Kidney (tissue), 14 donors: Measurements from ENCODE around the gene SPEM3. TPM values are rescaled to one million over a fixed set of nuclear protein-coding genes. Genes with fewer than 3 reads are reported as not detected.

ENCODE experiments used
- DNase-seq, 5 donors: peaks; one replicate each; pipeline ENCODE4 v3.0.0-alpha.2; 2013 to 2020
- FAIRE-seq: peaks from 2 replicates; lab custom pipeline; 2012; peaks lifted over from hg19 to GRCh38; lab: Jason Lieb, UNC
- H3K27ac ChIP-seq, 2 donors: one replicate each; pipeline ENCODE4 v1.7.0; 2013; ENCODE audit warnings: low read depth in 2 of 2, low read length in 2 of 2, inconsistent platforms in 1 of 2
- H3K27me3 ChIP-seq: one replicate; pipeline ENCODE4 v1.7.1; 2013; ENCODE audit warnings: low read length, inconsistent platforms; ENCODE audit not compliant: control insufficient read depth, insufficient read depth
- H3K36me3 ChIP-seq, 3 donors: one replicate each; pipeline versions ENCODE4 v1.7.0 to v1.7.1; 2013; ENCODE audit warnings: low read length in 3 of 3, control low read depth in 1 of 3, inconsistent platforms in 1 of 3; ENCODE audit not compliant: insufficient read depth in 3 of 3, control insufficient read depth in 2 of 3
- H3K4me1 ChIP-seq, 3 donors: one replicate each; pipeline versions ENCODE4 v1.7.0 to v1.7.1; 2013; ENCODE audit warnings: low read length in 3 of 3, inconsistent platforms in 1 of 3, low read depth in 1 of 3; ENCODE audit not compliant: control insufficient read depth in 2 of 3, insufficient read depth in 2 of 3
- H3K4me3 ChIP-seq, 3 donors: one replicate each; pipeline versions ENCODE4 v1.7.0 to v1.8.1; 2013; ENCODE audit warnings: low read length in 3 of 3, control low read depth in 1 of 3, inconsistent platforms in 1 of 3
- H3K9ac ChIP-seq, 3 donors: one replicate each; pipeline versions ENCODE4 v1.7.0 to v1.7.1; 2013; ENCODE audit warnings: low read length in 3 of 3, control low read depth in 1 of 3, inconsistent platforms in 1 of 3
- H3K9me3 ChIP-seq, 3 donors: one replicate each; pipeline versions ENCODE4 v1.7.0 to v1.7.1; 2013; ENCODE audit warnings: low read length in 3 of 3, control low read depth in 1 of 3, inconsistent platforms in 1 of 3; ENCODE audit not compliant: control insufficient read depth in 2 of 3, insufficient read depth in 1 of 3
- CTCF ChIP-seq: IDR thresholded peaks from 3 replicates; pipeline ENCODE4 v1.5.1; 2012; ENCODE audit warnings: mild to moderate bottlenecking, moderate library complexity, borderline replicate concordance; ENCODE audit not compliant: insufficient read depth; ENCODE audit errors: extremely low read depth
- intact Hi-C: fragments of 100-400 bp; cut with DNase I; formaldehyde crosslinking; loops from one replicate; pipeline ENCODE4 v1.11.1; 2022
- polyA plus RNA-seq: library from polyadenylated mRNA; stranded (reverse); fragments of 350-450 nt; fragmentation: Illumina TruSeq; extraction: RNeasy Lipid Tissue Mini Kit (QIAGEN cat#74804); gene quantifications from one replicate; pipeline ENCODE4 v1.2.3, GENCODE V29; 2014; ENCODE audit warnings: low read depth, low replicate concordance; ENCODE audit not compliant: insufficient read depth
- total RNA-seq: library from RNA; stranded (reverse); fragmentation: NEBNext Ultra II Directional; extraction: Animal tissue kit (Norgen Biotek cat#: 25700); gene quantifications from one replicate; pipeline ENCODE4 v1.2.1, GENCODE V29; 2021
- donor health status: control.
- donor health status: control.
- donor health status: control.
- donor health status: control.
- donor health status: control.
- donor health status: DM: yes; HTN: yes; CAD: no.
- donor health status: Normal renal cell carcinoma (clear cell type).

SPEM3 gene
- total and polyA plus RNA-seq, 2 donors from 2014 or later: not detected

GRCh38 chr17:7408252-7408727 is 20.4 kb upstream of the SPEM3 start:
- Histone ChIP-seq H3K27ac (no peak overlapping the region), H3K36me3 (no peaks in the 10 kb centered on the region), H3K27me3 (no peaks in the 10 kb centered on the region), H3K4me3 (no peak overlapping the region), H3K9ac (no peak overlapping the region), H3K4me1 (no peaks in the 10 kb centered on the region), H3K9me3 (no peaks in the 10 kb centered on the region)
- TF ChIP-seq CTCF: no peak
- DNase-seq (peak in 1 of 5 donors; percentile 53), FAIRE-seq (no peak)
- intact Hi-C loops: no loop called here

- Histone ChIP-seq H3K36me3 (no peaks in the 10 kb centered on the region), H3K9ac (no peak overlapping the region), H3K27ac (no peak overlapping the region), H3K4me3 (no peak overlapping the region), H3K4me1 (no peaks in the 10 kb centered on the region), H3K9me3 (no peaks in the 10 kb centered on the region), H3K27me3 (no peaks in the 10 kb centered on the region)
- intact Hi-C loops: no loop called here
- FAIRE-seq: no peak
- no peak for DNase-seq
- no peak for TF ChIP-seq CTCF
Observed at GRCh38 chr17:7408863-7409262, 19.8 kb upstream of the SPEM3 start.

GRCh38 chr17:7409716-7410115 is 18.9 kb upstream of the SPEM3 start:
- TF ChIP-seq CTCF: no peak
- no peak for FAIRE-seq
- intact Hi-C loops: no loop called here

More at GRCh38 chr17:7409716-7410115, 18.9 kb upstream of the SPEM3 start:
- Histone ChIP-seq H3K9me3 (no peaks in the 10 kb centered on the region), H3K9ac (no peak overlapping the region), H3K4me3 (no peak overlapping the region), H3K36me3 (no peaks in the 10 kb centered on the region), H3K4me1 (no peaks in the 10 kb centered on the region), H3K27ac (no peak overlapping the region), H3K27me3 (no peaks in the 10 kb centered on the region)
- DNase-seq: no peak
